ENCODE results near the gene TTC23.
"Not testable (repeated sequence)": the region's sequence is repeated elsewhere in the genome, so short reads cannot be mapped to it uniquely, and the experiment has no call there.

TTC23 gene

DNA sequence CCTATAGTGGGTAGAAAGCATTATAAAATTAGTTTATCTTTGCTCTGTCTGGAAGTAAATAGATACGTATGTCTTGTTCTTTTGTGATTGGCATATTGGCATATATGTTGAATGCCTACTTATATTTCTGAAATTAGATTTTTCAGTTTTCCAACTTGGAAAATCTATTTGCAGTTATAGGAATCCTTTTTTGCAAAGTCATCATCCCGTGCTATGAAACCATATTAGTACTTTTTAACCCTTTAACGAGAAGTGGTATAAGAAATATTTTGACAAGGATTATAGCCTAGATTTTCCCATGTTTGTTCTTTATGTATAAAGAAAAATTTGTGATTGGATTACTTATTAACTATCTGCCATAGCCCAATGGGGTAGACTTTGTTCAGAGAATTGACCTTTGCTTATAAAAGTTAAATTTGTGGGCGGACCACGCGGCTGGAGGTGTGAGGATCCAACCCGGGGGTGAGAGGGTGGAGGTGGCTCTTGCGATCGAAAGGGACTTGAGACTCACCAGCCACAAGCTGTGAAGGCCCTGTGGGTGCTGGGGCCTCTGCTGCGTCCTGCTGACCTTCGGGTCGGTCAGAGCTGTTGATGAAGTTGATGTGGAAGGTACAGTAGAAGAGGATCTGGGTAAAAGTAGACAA is 7.8 kb upstream of the TTC23 start:
- H3K4me1 Mint-ChIP-seq (ENCODE audit: low read depth) = peaks cover 16% of the 10 kb centered on the region
- H3K9me3 Mint-ChIP-seq (ENCODE audit: low read depth) = no peaks in the 10 kb centered on the region
- H3K4me3 Mint-ChIP-seq = no peak overlapping the region
- H3K27me3 Mint-ChIP-seq = no peaks in the 10 kb centered on the region
- no peak overlapping the region for H3K27ac Mint-ChIP-seq
- H3K36me3 Mint-ChIP-seq = peaks cover 34% of the 10 kb centered on the region

DNA sequence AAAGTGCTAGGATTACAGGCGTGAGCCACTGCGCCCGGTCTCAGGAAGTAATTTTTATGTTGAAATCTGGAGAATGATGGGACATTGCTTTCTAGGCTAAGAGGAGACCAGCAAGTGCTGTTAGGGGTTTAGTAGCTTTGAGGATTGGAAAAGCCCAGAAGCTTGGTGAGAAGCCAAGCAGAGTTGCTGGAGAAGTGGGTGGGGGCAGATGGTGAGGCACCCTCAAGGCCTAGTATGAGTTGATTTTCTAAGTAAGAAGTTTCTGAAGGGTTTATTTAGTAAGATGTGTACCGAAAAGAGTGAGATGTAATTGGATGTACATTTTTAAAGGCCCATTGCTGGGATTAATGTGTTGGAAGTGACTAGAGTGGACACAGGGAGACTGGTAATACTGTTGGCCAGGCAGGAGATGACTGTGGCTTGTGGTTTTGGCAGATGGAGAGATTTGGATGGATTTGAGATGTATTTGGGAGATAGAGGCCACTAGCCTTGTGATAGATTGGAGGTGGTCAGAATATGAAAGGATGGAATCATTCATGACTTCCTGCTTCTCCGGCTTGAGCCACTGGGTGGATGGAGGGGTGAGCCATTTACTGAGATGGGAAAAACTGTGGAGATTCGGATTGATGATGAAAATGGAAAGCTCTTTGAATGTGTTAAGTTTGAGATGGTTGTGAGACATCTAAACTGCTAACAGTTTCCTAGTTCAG is 4.2 kb upstream of the TTC23 start:
- peak overlapping the region; percentile 31 for H3K27ac Mint-ChIP-seq
- peak overlapping the region; percentile 14 for H3K4me3 Mint-ChIP-seq
- H3K36me3 Mint-ChIP-seq = peaks cover 20% of the 10 kb centered on the region
- no peaks in the 10 kb centered on the region for H3K9me3 Mint-ChIP-seq (ENCODE audit: low read depth)
- peaks cover 29% of the 10 kb centered on the region for H3K4me1 Mint-ChIP-seq (ENCODE audit: low read depth)
- H3K27me3 Mint-ChIP-seq = no peaks in the 10 kb centered on the region

DNA sequence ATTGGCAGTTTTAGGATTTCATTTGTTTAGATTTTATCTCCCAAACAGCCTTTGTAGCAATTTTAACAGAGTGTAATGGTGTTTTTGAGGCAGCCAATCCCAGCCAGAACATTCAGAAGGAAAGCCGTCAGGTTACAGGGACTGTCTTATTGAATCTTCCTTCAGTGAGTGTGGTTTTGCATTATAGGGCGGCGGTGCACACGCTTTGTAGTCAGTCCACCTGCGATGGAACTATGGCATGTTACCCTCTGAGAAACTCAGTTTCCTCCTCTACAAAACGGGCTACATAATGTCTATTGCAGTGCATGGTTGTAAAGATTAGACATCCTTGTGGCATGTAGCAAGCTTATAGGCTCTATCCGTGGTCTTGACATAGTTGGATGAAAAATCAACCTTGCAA is 2.9 kb upstream of the TTC23 start:
- no peaks in the 10 kb centered on the region for H3K27me3 Mint-ChIP-seq
- H3K27ac Mint-ChIP-seq = no peak overlapping the region
- peaks cover 10% of the 10 kb centered on the region for H3K36me3 Mint-ChIP-seq
- H3K4me1 Mint-ChIP-seq (ENCODE audit: low read depth) = peaks cover 29% of the 10 kb centered on the region
- no peaks in the 10 kb centered on the region for H3K9me3 Mint-ChIP-seq (ENCODE audit: low read depth)
- peak overlapping the region; percentile 93 for H3K4me3 Mint-ChIP-seq

DNA sequence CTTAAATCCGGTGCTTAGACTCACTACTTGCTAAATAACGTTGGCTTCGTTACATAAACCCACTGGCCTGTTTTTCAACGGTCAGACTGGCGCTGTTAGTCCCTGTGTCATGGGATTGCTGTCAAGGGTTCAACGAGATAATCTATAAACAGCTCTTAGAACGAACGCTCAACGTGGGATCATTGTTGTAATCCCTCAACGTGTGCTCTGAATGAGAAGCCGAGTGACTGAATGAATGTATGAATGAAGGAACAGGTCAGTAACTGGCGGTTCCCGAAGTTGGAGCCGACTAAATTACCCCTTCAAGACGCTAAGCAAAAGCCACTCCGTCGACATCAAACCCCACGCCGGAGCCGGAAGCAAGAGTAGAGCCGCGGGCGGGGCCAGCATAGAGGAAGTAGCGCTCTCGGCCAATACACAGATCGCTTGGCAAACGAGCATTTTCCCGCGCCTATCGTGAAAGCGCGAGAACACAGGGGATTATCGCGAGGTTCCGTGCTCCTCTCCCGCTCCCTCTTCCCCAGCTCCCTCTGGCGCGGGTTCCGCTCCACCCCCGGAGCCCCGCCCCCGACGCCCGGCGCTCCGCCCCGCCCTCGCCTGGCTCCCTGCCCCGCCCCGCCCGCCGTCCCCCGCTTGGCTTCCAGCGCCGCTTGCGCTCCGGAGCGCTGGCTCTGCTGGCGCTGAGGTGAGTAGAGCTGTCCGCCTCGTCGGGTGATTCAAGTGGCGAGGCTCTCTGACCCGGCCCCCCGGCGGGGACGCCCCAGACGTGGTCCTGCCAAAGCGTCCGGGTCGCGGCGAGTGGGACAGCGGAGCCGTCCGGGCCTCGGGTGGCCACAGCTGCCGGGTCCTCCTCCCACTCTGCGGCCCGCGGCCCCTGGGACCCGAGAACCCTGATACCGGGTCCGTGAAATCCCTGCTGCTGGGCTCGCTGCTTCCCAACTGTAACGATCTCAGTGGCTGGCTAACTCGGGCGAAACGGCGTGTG is 1.8 kb upstream of the TTC23 start, which contains the start of gene LRRC28:
Gene LRRC28, plus strand, starts transcription at position 625 of the 985 bp plus-strand sequence. CDS start 4,477 bp downstream, outside the sequence.
- Mint-ChIP-seq H3K27ac (peak within 1 kb of the TSS; percentile 87), H3K27me3 (no peaks in the 10 kb centered on the region), H3K9me3 (ENCODE audit: low read depth) (no peaks in the 10 kb centered on the region), H3K4me1 (ENCODE audit: low read depth) (peaks cover 29% of the 10 kb centered on the region), H3K4me3 (peak within 1 kb of the TSS; percentile 93), H3K36me3 (peaks cover 4% of the 10 kb centered on the region)

DNA sequence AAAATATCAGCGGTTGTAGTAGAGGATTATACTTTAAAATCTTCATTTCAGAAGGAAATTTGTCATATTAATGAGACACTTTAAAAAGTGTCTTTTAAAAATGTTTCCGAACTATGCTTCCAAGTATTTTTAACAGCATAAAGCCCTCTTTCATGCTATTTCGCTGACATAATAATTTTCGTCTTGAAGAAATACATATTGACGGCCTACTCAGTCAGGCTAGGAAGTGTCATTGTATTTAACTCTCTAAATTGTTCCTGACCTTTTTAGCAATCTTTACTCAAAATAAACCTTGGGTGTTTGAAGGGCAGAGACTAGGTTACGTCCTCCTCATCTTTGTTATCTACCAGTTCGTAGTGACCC is 1.1 kb upstream of the TTC23 start:
- peak overlapping the region; percentile 93 for H3K4me3 Mint-ChIP-seq
- no peaks in the 10 kb centered on the region for H3K36me3 Mint-ChIP-seq
- no peaks in the 10 kb centered on the region for H3K27me3 Mint-ChIP-seq
- peak overlapping the region; percentile 87 for H3K27ac Mint-ChIP-seq
- H3K4me1 Mint-ChIP-seq (ENCODE audit: low read depth) = peaks cover 29% of the 10 kb centered on the region
- no peaks in the 10 kb centered on the region for H3K9me3 Mint-ChIP-seq (ENCODE audit: low read depth)

- H3K9me3 Mint-ChIP-seq (ENCODE audit: low read depth) = no peaks in the 10 kb centered on the region
- H3K4me1 Mint-ChIP-seq (ENCODE audit: low read depth) = peaks cover 29% of the 10 kb centered on the region
- H3K27ac Mint-ChIP-seq = no peak overlapping the region
- H3K4me3 Mint-ChIP-seq = peak overlapping the region; percentile 93
- H3K27me3 Mint-ChIP-seq = no peaks in the 10 kb centered on the region
- H3K36me3 Mint-ChIP-seq = no peaks in the 10 kb centered on the region
Observed at GRCh38 chr15:99250001-99250400, 620 bp upstream of the TTC23 start.

GRCh38 chr15:99248000-99248715 is 1.2 kb downstream of the TTC23 start:
- H3K4me3 Mint-ChIP-seq = no peak overlapping the region
- H3K4me1 Mint-ChIP-seq (ENCODE audit: low read depth) = peaks cover 20% of the 10 kb centered on the region
- H3K9me3 Mint-ChIP-seq (ENCODE audit: low read depth) = no peaks in the 10 kb centered on the region
- no peak overlapping the region for H3K27ac Mint-ChIP-seq
- no peaks in the 10 kb centered on the region for H3K36me3 Mint-ChIP-seq
- H3K27me3 Mint-ChIP-seq = peaks cover 3% of the 10 kb centered on the region

DNA sequence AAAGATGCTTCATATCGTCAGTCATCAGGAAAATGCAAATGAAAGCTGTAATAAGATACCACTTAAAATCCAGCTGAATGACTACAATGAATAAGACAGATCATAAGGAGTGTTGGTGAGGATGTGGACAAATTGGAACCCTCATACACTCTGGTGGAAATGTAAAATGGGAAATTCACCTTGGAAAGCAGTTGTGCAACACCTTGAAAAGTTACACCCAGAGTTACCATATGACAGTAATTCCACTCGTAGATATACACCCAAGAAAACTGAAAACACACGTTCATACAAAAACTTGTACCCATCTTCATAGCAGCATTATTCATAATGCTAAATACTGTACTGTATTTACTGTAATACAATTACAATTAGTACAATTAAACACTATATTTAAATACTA is 2.3 kb downstream of the TTC23 start:
- Mint-ChIP-seq H3K27ac (no peak overlapping the region), H3K36me3 (no peaks in the 10 kb centered on the region), H3K9me3 (ENCODE audit: low read depth) (no peaks in the 10 kb centered on the region), H3K27me3 (peaks cover 3% of the 10 kb centered on the region), H3K4me3 (no peak overlapping the region), H3K4me1 (ENCODE audit: low read depth) (peaks cover 11% of the 10 kb centered on the region)

DNA sequence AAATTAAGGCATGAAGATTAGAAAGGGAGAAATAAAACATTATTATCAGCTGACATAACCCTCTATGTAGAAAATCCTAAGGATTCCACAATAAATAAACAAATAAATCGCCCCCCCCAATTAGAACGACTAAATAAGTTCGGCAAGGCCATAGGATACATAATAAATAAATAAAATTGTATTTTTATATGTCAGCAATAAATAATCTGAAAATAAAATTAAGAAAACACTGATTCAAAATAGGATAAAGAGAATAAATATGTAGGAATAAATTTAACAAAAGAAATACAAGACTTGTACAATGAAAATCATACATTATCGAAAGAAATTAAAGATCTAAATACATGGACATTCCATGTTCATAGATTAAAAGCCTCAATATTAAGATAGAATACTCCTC is 5.1 kb downstream of the TTC23 start:
- no peaks in the 10 kb centered on the region for H3K36me3 Mint-ChIP-seq
- peaks cover 3% of the 10 kb centered on the region for H3K4me1 Mint-ChIP-seq (ENCODE audit: low read depth)
- H3K9me3 Mint-ChIP-seq (ENCODE audit: low read depth) = no peaks in the 10 kb centered on the region
- H3K4me3 Mint-ChIP-seq = no peak overlapping the region
- H3K27me3 Mint-ChIP-seq = peaks cover 6% of the 10 kb centered on the region
- H3K27ac Mint-ChIP-seq = no peak overlapping the region

DNA sequence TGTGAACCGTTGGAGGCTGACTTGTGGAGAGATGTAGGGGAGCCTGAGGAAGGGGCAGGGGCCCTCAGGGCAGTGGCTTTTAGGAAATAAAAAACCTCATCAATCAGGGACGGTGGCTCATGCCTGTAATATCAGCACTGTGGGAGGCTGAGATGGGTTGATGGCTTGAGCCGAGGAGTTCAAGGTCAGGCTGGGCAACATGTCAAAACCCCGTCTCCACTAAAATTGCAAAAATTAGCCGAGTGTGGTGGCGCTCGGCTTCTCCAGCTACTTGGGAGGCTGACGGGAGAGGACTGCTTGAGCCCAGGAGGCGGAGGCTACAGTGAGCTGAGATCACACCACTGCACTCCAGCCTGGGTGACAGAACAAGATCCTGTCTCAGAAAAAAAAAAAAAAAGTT is 7.6 kb downstream of the TTC23 start:
- no peaks in the 10 kb centered on the region for H3K36me3 Mint-ChIP-seq
- no peak overlapping the region for H3K27ac Mint-ChIP-seq
- peaks cover 9% of the 10 kb centered on the region for H3K27me3 Mint-ChIP-seq
- no peak overlapping the region for H3K4me3 Mint-ChIP-seq
- H3K9me3 Mint-ChIP-seq (ENCODE audit: low read depth) = no peaks in the 10 kb centered on the region
- H3K4me1 Mint-ChIP-seq (ENCODE audit: low read depth) = peaks cover 3% of the 10 kb centered on the region

GRCh38 chr15:99239545-99240198 is 9.7 kb downstream of the TTC23 start:
- Mint-ChIP-seq H3K4me3 (no peak overlapping the region), H3K9me3 (ENCODE audit: low read depth) (no peaks in the 10 kb centered on the region), H3K36me3 (no peaks in the 10 kb centered on the region), H3K27ac (no peak overlapping the region), H3K27me3 (peaks cover 15% of the 10 kb centered on the region), H3K4me1 (ENCODE audit: low read depth) (peaks cover 3% of the 10 kb centered on the region)

GRCh38 chr15:99238849-99239248 is 10.5 kb downstream of the TTC23 start:
- no peak overlapping the region for H3K27ac Mint-ChIP-seq
- H3K27me3 Mint-ChIP-seq = peaks cover 15% of the 10 kb centered on the region
- no peaks in the 10 kb centered on the region for H3K9me3 Mint-ChIP-seq (ENCODE audit: low read depth)
- peaks cover 3% of the 10 kb centered on the region for H3K4me1 Mint-ChIP-seq (ENCODE audit: low read depth)
- no peaks in the 10 kb centered on the region for H3K36me3 Mint-ChIP-seq
- H3K4me3 Mint-ChIP-seq = no peak overlapping the region

GRCh38 chr15:99234160-99234559 is 15.2 kb downstream of the TTC23 start:
- not testable (repeated sequence) for H3K4me3 Mint-ChIP-seq

DNA sequence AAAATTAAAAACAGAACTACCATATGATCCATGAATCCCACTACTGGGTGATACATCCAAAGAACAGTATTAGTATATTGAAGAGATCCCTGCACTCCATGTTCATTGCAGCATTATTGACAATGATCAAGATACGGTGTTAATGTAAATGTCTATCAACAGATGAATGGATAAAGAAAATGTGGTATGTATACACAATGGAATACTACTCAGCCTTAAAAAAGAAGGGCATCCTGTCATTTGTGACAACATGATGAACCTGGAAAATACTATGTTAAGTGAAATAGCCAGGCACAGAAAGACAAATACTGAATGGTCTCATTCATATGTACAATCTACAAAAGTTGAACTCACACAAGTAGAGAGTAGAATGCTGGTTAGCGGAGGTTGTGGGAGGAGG is 16.6 kb downstream of the TTC23 start:
- H3K4me1 Mint-ChIP-seq (ENCODE audit: low read depth) = no peaks in the 10 kb centered on the region
- H3K9me3 Mint-ChIP-seq (ENCODE audit: low read depth) = peaks cover 7% of the 10 kb centered on the region
- peaks cover under 1% of the 10 kb centered on the region for H3K36me3 Mint-ChIP-seq
- no peak overlapping the region for H3K27ac Mint-ChIP-seq
- peaks cover 15% of the 10 kb centered on the region for H3K27me3 Mint-ChIP-seq
- H3K4me3 Mint-ChIP-seq = no peak overlapping the region

More at GRCh38 chr15:99234160-99234559, 15.2 kb downstream of the TTC23 start:
- H3K36me3 Mint-ChIP-seq; H3K27ac Mint-ChIP-seq; H3K9me3 Mint-ChIP-seq (ENCODE audit: low read depth); H3K4me1 Mint-ChIP-seq (ENCODE audit: low read depth): not testable (repeated sequence)
- H3K27me3 Mint-ChIP-seq = peaks cover 14% of the 10 kb centered on the region

Data from activated naive CD8-positive, alpha-beta T cell (primary cell).